H1 (cell line): Measurements from ENCODE around the gene MBD3. TPM values are rescaled to one million over a fixed set of nuclear protein-coding genes. Genes with fewer than 3 reads are reported as not detected.

Experiments used
- CTCF ChIA-PET: fragments of 300-600 bp; sonication (Branson Sonifier 250); formaldehyde crosslinking; loops from one replicate; lab custom pipeline; 2021; ENCODE audit not compliant: partially characterized antibody; lab: Charles Lee
- POLR2A ChIA-PET: fragments of 300-600 bp; sonication (Branson Sonifier 250); formaldehyde crosslinking; loops from one replicate; lab custom pipeline; 2021; ENCODE audit warnings: inconsistent platforms; ENCODE audit not compliant: partially characterized antibody; lab: Charles Lee
- DNase-seq, 2 experiments: peaks; one replicate each; pipeline versions ENCODE4 v3.0.0 to v3.0.0-alpha.2; 2010 to 2022; ENCODE audit warnings: low spot score in 2 of 2, low read depth in 1 of 2, mixed read lengths in 1 of 2
- FAIRE-seq: peaks from 2 replicates; lab custom pipeline; 2011; peaks lifted over from hg19 to GRCh38; lab: Jason Lieb, UNC
- H2AFZ ChIP-seq: 2 replicates; pipeline ENCODE4 v1.8.1; 2012; ENCODE audit warnings: low read length, inconsistent platforms
- H2AK5ac ChIP-seq: 2 replicates; pipeline ENCODE4 v1.6.1; 2013; ENCODE audit warnings: low read depth, low read length
- H2BK120ac ChIP-seq: replicated peaks from 2 replicates; pipeline ENCODE3; 2013; ENCODE audit warnings: low read depth, low read length, inconsistent platforms
- H2BK12ac ChIP-seq: 2 replicates; pipeline ENCODE4 v1.6.1; 2013; ENCODE audit warnings: low read depth, low read length
- H2BK15ac ChIP-seq: 2 replicates; pipeline ENCODE4 v1.6.1; 2013; ENCODE audit warnings: low read length
- H2BK20ac ChIP-seq: 2 replicates; pipeline ENCODE4 v1.6.1; 2013; ENCODE audit warnings: low read length
- H2BK5ac ChIP-seq: 2 replicates; pipeline ENCODE4 v1.6.1; 2013; ENCODE audit warnings: low read depth, low read length
- H3K14ac ChIP-seq: 2 replicates; pipeline ENCODE4 v1.6.1; 2013; ENCODE audit warnings: inconsistent platforms; ENCODE audit not compliant: insufficient read length
- H3K18ac ChIP-seq: 2 replicates; pipeline ENCODE4 v1.6.1; 2013; ENCODE audit warnings: low read length; ENCODE audit errors: extremely low read depth
- H3K23ac ChIP-seq: 2 replicates; pipeline ENCODE4 v1.6.1; 2013; ENCODE audit warnings: inconsistent platforms; ENCODE audit not compliant: insufficient read length
- H3K23me2 ChIP-seq: 2 replicates; pipeline ENCODE4 v1.6.1; 2013; ENCODE audit warnings: low read depth, low read length
- H3K27ac ChIP-seq: 2 replicates; pipeline ENCODE4 v1.6.1; 2011; ENCODE audit warnings: low read depth, low read length, inconsistent platforms
- H3K27me3 ChIP-seq, 4 experiments: replicated peaks in 1 of 4; 1 replicate in 1 of 4; 2 replicates in 3 of 4; pipeline versions ENCODE4 v1.6.1 to v1.8.1; 2011 to 2013; ENCODE audit warnings: low read length in 3 of 4, mild to moderate bottlenecking in 3 of 4, inconsistent platforms in 2 of 4, mixed read lengths in 2 of 4, moderate library complexity in 1 of 4; ENCODE audit not compliant: control insufficient read depth in 3 of 4, insufficient read depth in 3 of 4; ENCODE audit errors: extremely low read depth in 1 of 4
- H3K36me3 ChIP-seq, 4 experiments: 2 replicates each; pipeline versions ENCODE4 v1.6.1 to v1.8.1; 2011 to 2013; ENCODE audit warnings: mild to moderate bottlenecking in 4 of 4, low read length in 3 of 4, moderate library complexity in 2 of 4, control low read depth in 1 of 4, inconsistent platforms in 1 of 4; ENCODE audit not compliant: insufficient read depth in 4 of 4, control insufficient read depth in 2 of 4
- H3K4ac ChIP-seq: replicated peaks from 2 replicates; pipeline ENCODE3; 2013; ENCODE audit warnings: low read length, low read depth, mixed read lengths, inconsistent platforms; ENCODE audit not compliant: insufficient read length
- H3K4me1 ChIP-seq, 4 experiments: replicated peaks in 1 of 4; 1 replicate in 1 of 4; 2 replicates in 3 of 4; pipeline versions ENCODE4 v1.6.1 to v1.8.1; 2011 to 2013; ENCODE audit warnings: low read length in 3 of 4, inconsistent platforms in 2 of 4, mixed read lengths in 1 of 4; ENCODE audit not compliant: insufficient read depth in 4 of 4, control insufficient read depth in 3 of 4
- H3K4me2 ChIP-seq, 2 experiments: 2 replicates each; pipeline versions ENCODE4 v1.6.1 to v1.8.1; 2011 to 2013; ENCODE audit warnings: low read depth in 2 of 2, low read length in 2 of 2, control low read depth in 1 of 2, inconsistent platforms in 1 of 2, mild to moderate bottlenecking in 1 of 2; ENCODE audit not compliant: insufficient read depth in 1 of 2
- H3K4me3 ChIP-seq, 4 experiments: fragments of 200-600, 300-600 bp in 1 of 4; sonication (generic), shearing (Covaris generic), sonication (Bioruptor Twin) in 1 of 4; 2 replicates each; pipeline versions ENCODE4 v1.5.1 to v1.8.1; 2011 to 2016; ENCODE audit warnings: low read length in 4 of 4, low read depth in 3 of 4, control low read depth in 2 of 4, inconsistent platforms in 2 of 4, mild to moderate bottlenecking in 2 of 4, mixed read lengths in 1 of 4, moderate library complexity in 1 of 4; ENCODE audit not compliant: insufficient read depth in 2 of 4; ENCODE audit errors: extremely low read depth in 1 of 4
- H3K56ac ChIP-seq: replicated peaks from 2 replicates; pipeline ENCODE3; 2013; ENCODE audit warnings: low read depth, mild to moderate bottlenecking, mixed read lengths, low read length, inconsistent platforms; ENCODE audit not compliant: insufficient read length
- H3K79me1 ChIP-seq: 2 replicates; pipeline ENCODE4 v1.6.1; 2013; ENCODE audit warnings: low read depth, low read length, control low read depth
- H3K79me2 ChIP-seq, 2 experiments: 2 replicates each; pipeline versions ENCODE4 v1.6.1 to v1.8.1; 2012 to 2013; ENCODE audit warnings: low read length in 2 of 2, mild to moderate bottlenecking in 2 of 2, inconsistent platforms in 1 of 2; ENCODE audit not compliant: insufficient read depth in 2 of 2, control insufficient read depth in 1 of 2
- H3K9ac ChIP-seq, 4 experiments: replicated peaks in 1 of 4; 1 replicate in 1 of 4; 2 replicates in 3 of 4; pipeline versions ENCODE4 v1.6.1 to v1.8.1; 2011 to 2013; ENCODE audit warnings: low read depth in 3 of 4, low read length in 3 of 4, control low read depth in 2 of 4, mild to moderate bottlenecking in 2 of 4, moderate library complexity in 2 of 4, inconsistent platforms in 1 of 4; ENCODE audit errors: extremely low read depth in 1 of 4
- H3K9me3 ChIP-seq, 2 experiments: 2 replicates each; pipeline versions ENCODE4 v1.6.1 to v1.8.1; 2012 to 2013; ENCODE audit warnings: mild to moderate bottlenecking in 2 of 2, moderate library complexity in 2 of 2, control low read depth in 1 of 2, inconsistent platforms in 1 of 2, low read depth in 1 of 2, low read length in 1 of 2, mixed read lengths in 1 of 2; ENCODE audit not compliant: insufficient read depth in 2 of 2
- H4K20me1 ChIP-seq, 2 experiments: replicated peaks in 1 of 2; 2 replicates each; pipeline versions ENCODE3 to v1.8.1; 2011 to 2013; ENCODE audit warnings: inconsistent platforms in 2 of 2, low read length in 2 of 2, mild to moderate bottlenecking in 1 of 2; ENCODE audit not compliant: insufficient read depth in 2 of 2, control insufficient read depth in 1 of 2
- H4K5ac ChIP-seq: 2 replicates; pipeline ENCODE4 v1.6.1; 2013; ENCODE audit warnings: low read length, low read depth, mixed read lengths, inconsistent platforms; ENCODE audit not compliant: insufficient read length
- H4K8ac ChIP-seq: 2 replicates; pipeline ENCODE4 v1.8.0; 2013; ENCODE audit warnings: mild to moderate bottlenecking, moderate library complexity, low read length, inconsistent platforms; ENCODE audit not compliant: insufficient read depth; ENCODE audit errors: extremely low read depth
- H4K91ac ChIP-seq: replicated peaks from 2 replicates; pipeline ENCODE3; 2013; ENCODE audit warnings: low read length, mixed read lengths, inconsistent platforms; ENCODE audit not compliant: insufficient read length
- CBX5 ChIP-seq: fragments of 300-800, 300-1000 bp; sonication (generic); IDR thresholded peaks from 2 replicates; pipeline ENCODE4 v1.7.1; 2016; ENCODE audit warnings: antibody characterized with exemption, low read length, low read depth
- CBX8 ChIP-seq: fragments of 300-800, 300-1000 bp; sonication (generic); IDR thresholded peaks from 2 replicates; pipeline ENCODE4 v1.7.1; 2016; ENCODE audit warnings: low read depth, low read length, borderline replicate concordance
- CREB1 ChIP-seq: IDR thresholded peaks from 2 replicates; pipeline ENCODE4 v1.6.1; 2012; ENCODE audit warnings: inconsistent platforms
- EP300 ChIP-seq, 2 experiments: IDR thresholded peaks; 1 replicate in 1 of 2; 2 replicates in 1 of 2; pipeline ENCODE4 v1.6.1; 2011 to 2012; ENCODE audit warnings: low read depth in 2 of 2, low read length in 2 of 2, mild to moderate bottlenecking in 2 of 2, borderline replicate concordance in 1 of 2, inconsistent platforms in 1 of 2, moderate library complexity in 1 of 2
- GABPA ChIP-seq: IDR thresholded peaks from 2 replicates; pipeline ENCODE4 v1.6.1; 2011; ENCODE audit warnings: mild to moderate bottlenecking, low read length, moderate library complexity, borderline replicate concordance; ENCODE audit not compliant: insufficient read depth
- HDAC6 ChIP-seq: IDR thresholded peaks from one replicate; pipeline ENCODE4 v1.7.1; 2012; ENCODE audit warnings: low read depth, mild to moderate bottlenecking, inconsistent platforms, low read length, moderate library complexity
- POLR2A ChIP-seq, 2 experiments: IDR thresholded peaks; 1 replicate in 1 of 2; 2 replicates in 1 of 2; pipeline ENCODE4 v1.6.1; 2011; ENCODE audit warnings: low read depth in 2 of 2, low read length in 2 of 2, mild to moderate bottlenecking in 2 of 2; ENCODE audit errors: control extremely low read depth in 1 of 2
- POLR2AphosphoS5 ChIP-seq: IDR thresholded peaks from 2 replicates; pipeline ENCODE4 v1.6.1; 2011; ENCODE audit warnings: low read depth, low read length
- SIX5 ChIP-seq: IDR thresholded peaks from 2 replicates; pipeline ENCODE4 v1.6.1; 2011; ENCODE audit warnings: mild to moderate bottlenecking, low read depth, low read length
- SRF ChIP-seq: IDR thresholded peaks from 2 replicates; pipeline ENCODE4 v1.6.1; 2011; ENCODE audit warnings: mild to moderate bottlenecking, low read depth, low read length, moderate library complexity
- SUZ12 ChIP-seq: fragments of 200-600 bp; sonication (generic); IDR thresholded peaks from 2 replicates; pipeline ENCODE4 v1.6.1; 2012; ENCODE audit warnings: mild to moderate bottlenecking, inconsistent platforms, low read length, moderate library complexity, mixed read lengths
- WGBS, 2 experiments: shearing (Covaris generic) in 1 of 2; methylation state at CpG; one replicate each; pipeline versions ENCODE4 v1.1.6 to v1.1.7; 2013 to 2015; ENCODE audit warnings: low lambda C conversion rate in 2 of 2, mixed read lengths in 2 of 2, inconsistent platforms in 1 of 2, low coverage in 1 of 2, missing lambda C conversion rate in 1 of 2; ENCODE audit not compliant: insufficient replicate concordance in 2 of 2, insufficient coverage in 1 of 2, insufficient read length in 1 of 2; ENCODE audit errors: extremely low coverage in 1 of 2, missing lambda C conversion rate in 1 of 2; 5-methylcytosine and 5-hydroxymethylcytosine counted together
- polyA plus RNA-seq, 7 experiments: library from polyadenylated mRNA; depleted of rRNA in 3 of 7; stranded (reverse) in 5 of 7; unstranded in 2 of 7; fragments of >200 nt in 5 of 7; fragments of 200-250 nt in 2 of 7; gene quantifications; 1 replicate in 5 of 7; 2 replicates in 1 of 7; 4 replicates in 1 of 7; pipeline versions ENCODE4 v1.2.1 to v1.2.3, GENCODE V29; 2011 to 2013; ENCODE audit warnings: missing spikeins in 2 of 7, mixed read lengths in 2 of 7
- total RNA-seq: library from RNA; stranded (reverse); fragmentation: NEBNext Ultra II Directional; extraction: Animal tissue kit (Norgen Biotek cat#: 25700); gene quantifications from 2 replicates; pipeline ENCODE4 v1.2.1, GENCODE V29; 2021

The MBD3 gene
- total and polyA plus RNA-seq, 2 of the 8 experiments (the other 6 are each of a cell fraction or from before 2014, with no cell fraction given), result 88.2 to 110 TPM

DNA sequence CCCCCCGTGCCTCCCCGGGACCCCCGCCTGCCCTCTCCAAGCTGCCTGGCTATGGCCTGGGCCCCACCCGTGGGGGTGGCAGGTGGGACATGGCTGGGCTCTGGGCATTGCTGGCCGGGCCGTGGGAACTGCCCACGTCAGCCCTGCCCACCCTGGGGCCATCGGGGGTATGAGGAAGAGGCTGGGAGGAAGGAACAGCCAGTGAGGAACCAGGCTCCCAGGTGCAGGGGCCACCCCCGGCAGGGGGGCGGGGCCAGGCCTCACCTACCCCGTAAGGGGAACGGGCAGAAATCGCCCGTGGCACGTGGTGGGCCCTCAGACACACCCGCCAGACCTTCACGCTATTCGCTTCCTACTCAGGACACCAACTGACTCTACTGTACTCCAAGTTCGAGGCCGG is 37.3 kb upstream of the MBD3 start:
- CTCF ChIA-PET, result no interaction called here
- TF ChIP-seq SRF, result no peak
- no peak for TF ChIP-seq CBX5
- TF ChIP-seq GABPA, result no peak
- no peak for TF ChIP-seq HDAC6
- no peak for TF ChIP-seq SUZ12
- no peak for TF ChIP-seq POLR2AphosphoS5
- TF ChIP-seq CREB1, result no peak
- no peak for TF ChIP-seq POLR2A (IDR thresholded peaks at IDR 0.05; ENCODE audit: control extremely low read depth in 1 of 2, low read depth in 2 of 2, low read length in 2 of 2)
- TF ChIP-seq SIX5, result no peak
- no peak for TF ChIP-seq CBX8
- no peak for TF ChIP-seq EP300 (IDR thresholded peaks at IDR 0.05; ENCODE audit: borderline replicate concordance in 1 of 2, low read depth in 2 of 2, low read length in 2 of 2)
- H3K23me2 ChIP-seq, result no peaks in the 10 kb centered on the region
- H2BK12ac ChIP-seq, result no peak overlapping the region
- H3K27ac ChIP-seq, result no peak overlapping the region
- peaks cover 7 to 45% (median 35%) of the 10 kb centered on the region in 4 experiments; a peak in 7 of 8 replicates for H3K36me3 ChIP-seq
- H2BK20ac ChIP-seq, result no peak overlapping the region
- H3K79me1 ChIP-seq, result peaks cover 18% of the 10 kb centered on the region
- H3K4ac ChIP-seq, result no peak overlapping the region
- no peak for DNase-seq
- no peak overlapping the region for H4K5ac ChIP-seq
- H3K4me3 ChIP-seq, result no peak overlapping the region
- H3K56ac ChIP-seq, result no peak overlapping the region
- peaks cover 0 to 21% of the 10 kb centered on the region in 2 experiments; a peak in 2 of 4 replicates for H3K79me2 ChIP-seq
- FAIRE-seq, result no peak
- no peak overlapping the region for H2BK15ac ChIP-seq
- H3K23ac ChIP-seq, result no peak overlapping the region
- H3K4me2 ChIP-seq, result no peak overlapping the region
- no peak overlapping the region; the same call in 1 of the 2 replicates for H4K8ac ChIP-seq
- no peak overlapping the region for H2AK5ac ChIP-seq
- no peak overlapping the region for H3K18ac ChIP-seq
- POLR2A ChIA-PET, result interaction anchor here (1.0 to 3.4 kb wide), 5 partner anchors 9 to 20 kb away, joined by 3 to 25 read pairs (median 6); no protein-coding TSS in a partner anchor
- 88% methylated on average over 19 of the region's 20 CpGs; no CpG with 5 or more reads in 1 of the 2 experiments for WGBS, 2 experiments
- peaks cover 27 to 33% of the 10 kb centered on the region in 2 experiments for H4K20me1 ChIP-seq
- no peaks in the 10 kb centered on the region for H3K4me1 ChIP-seq
- no peaks in the 10 kb centered on the region for H3K27me3 ChIP-seq
- H2BK5ac ChIP-seq, result no peak overlapping the region
- no peak overlapping the region for H4K91ac ChIP-seq
- H3K14ac ChIP-seq, result no peak overlapping the region
- H3K9me3 ChIP-seq, result 0 out of 4 replicates have a peak, but pooled peaks cover 0 to under 1% of the 10 kb centered on the region in 2 experiments
- H2BK120ac ChIP-seq, result no peak overlapping the region
- H2AFZ ChIP-seq, result no peak overlapping the region
- H3K9ac ChIP-seq, result no peak overlapping the region
